GM10248 (cell line): ENCODE results near the gene LONRF3.
A peak's percentile ranks its signal among the peaks of the same experiment; 100 is the strongest.
"Not testable (repeated sequence)": the region's sequence is repeated elsewhere in the genome, so short reads cannot be mapped to it uniquely, and the experiment has no call there.

ENCODE experiments used
- CTCF ChIA-PET: fragments of 300-600 bp; sonication (Branson Sonifier 250); formaldehyde crosslinking; extraction: SDS; loops from one replicate; lab custom pipeline; 2021; ENCODE audit warnings: antibody characterized with exemption; lab: Yijun Ruan, JAX
- POLR2A ChIA-PET: fragments of 350-650 bp; sonication (Branson Sonifier 250); formaldehyde crosslinking; extraction: SDS; loops from one replicate; lab custom pipeline; 2020; ENCODE audit warnings: antibody characterized with exemption; lab: Yijun Ruan, JAX
- DNase-seq: peaks from one replicate; pipeline ENCODE4 v3.0.0; 2012; ENCODE audit errors: extremely low spot score
- CTCF ChIP-seq: IDR thresholded peaks from 2 replicates; pipeline ENCODE4 v1.5.1; 2012; ENCODE audit warnings: mild to moderate bottlenecking, low read depth; ENCODE audit errors: extremely low read depth, missing control alignments, control extremely low read depth

The LONRF3 gene

GRCh38 chrX:119013164-119013563 is 38.7 kb downstream of the LONRF3 start:
- no peak for TF ChIP-seq CTCF
- DNase-seq: no peak
- POLR2A ChIA-PET: no interaction called here
- CTCF ChIA-PET: no interaction called here

GRCh38 chrX:119015407-119016237 is 41.2 kb downstream of the LONRF3 start:
- no peak for TF ChIP-seq CTCF
- POLR2A ChIA-PET: interaction anchor here (0.6 kb wide), 1 partner anchor 172 kb away, joined by 7 read pairs; no protein-coding TSS in a partner anchor
- peak; percentile 29 for DNase-seq
- CTCF ChIA-PET: interaction anchor here (2.3 kb wide), 1 partner anchor 10 kb away, joined by 14 read pairs; no protein-coding TSS in a partner anchor

DNA sequence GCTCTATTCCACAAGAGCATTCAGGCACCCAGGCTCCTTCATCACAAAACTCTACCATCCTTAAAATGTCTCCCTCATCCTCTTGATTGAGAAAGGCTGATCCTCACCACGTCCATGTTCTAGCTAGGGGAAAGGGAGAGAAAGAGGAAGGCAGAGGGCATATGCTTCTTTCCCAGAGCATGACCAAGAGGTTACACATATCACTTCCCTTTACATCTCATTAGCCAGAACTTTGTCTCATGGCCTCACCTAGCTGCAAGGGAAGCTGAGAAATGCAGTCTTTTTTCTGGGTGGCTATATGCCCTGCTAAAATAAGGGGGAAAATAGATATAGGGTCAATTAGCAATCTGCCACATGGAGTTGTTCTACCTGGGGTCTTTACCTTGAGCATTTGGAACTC is 42.7 kb downstream of the LONRF3 start:
- DNase-seq: no peak
- POLR2A ChIA-PET: no interaction called here
- CTCF ChIA-PET: no interaction called here
- TF ChIP-seq CTCF: no peak

GRCh38 chrX:119025900-119026299 is 51.5 kb downstream of the LONRF3 start:
- POLR2A ChIA-PET: no interaction called here
- TF ChIP-seq CTCF: no peak
- CTCF ChIA-PET: interaction anchor here (0.8 to 1.4 kb wide), 2 partner anchors 12 to 40 kb away, joined by 3 read pairs; no protein-coding TSS in a partner anchor
- no peak for DNase-seq

DNA sequence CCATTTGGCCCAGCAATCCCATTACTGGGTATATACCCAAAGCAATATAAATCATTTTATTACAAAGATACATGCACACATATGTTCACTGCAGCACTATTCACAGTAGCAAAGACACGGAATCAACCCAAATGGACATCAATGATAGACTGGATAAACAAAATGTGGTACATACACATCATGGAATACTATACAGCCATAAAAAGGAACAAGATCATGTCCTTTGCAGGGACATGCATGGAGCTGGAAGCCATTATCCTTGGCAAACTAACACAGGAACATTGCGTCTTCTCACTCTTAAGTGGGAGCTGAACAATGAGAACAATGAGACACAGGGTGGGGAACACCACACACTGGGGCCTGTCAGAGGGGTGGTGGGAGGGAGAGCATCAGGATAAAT is 51.9 kb downstream of the LONRF3 start:
- CTCF ChIA-PET: interaction anchor here (1.4 kb wide), 1 partner anchor 12 kb away, joined by 3 read pairs; no protein-coding TSS in a partner anchor
- DNase-seq, POLR2A ChIA-PET: not testable (repeated sequence)

DNA sequence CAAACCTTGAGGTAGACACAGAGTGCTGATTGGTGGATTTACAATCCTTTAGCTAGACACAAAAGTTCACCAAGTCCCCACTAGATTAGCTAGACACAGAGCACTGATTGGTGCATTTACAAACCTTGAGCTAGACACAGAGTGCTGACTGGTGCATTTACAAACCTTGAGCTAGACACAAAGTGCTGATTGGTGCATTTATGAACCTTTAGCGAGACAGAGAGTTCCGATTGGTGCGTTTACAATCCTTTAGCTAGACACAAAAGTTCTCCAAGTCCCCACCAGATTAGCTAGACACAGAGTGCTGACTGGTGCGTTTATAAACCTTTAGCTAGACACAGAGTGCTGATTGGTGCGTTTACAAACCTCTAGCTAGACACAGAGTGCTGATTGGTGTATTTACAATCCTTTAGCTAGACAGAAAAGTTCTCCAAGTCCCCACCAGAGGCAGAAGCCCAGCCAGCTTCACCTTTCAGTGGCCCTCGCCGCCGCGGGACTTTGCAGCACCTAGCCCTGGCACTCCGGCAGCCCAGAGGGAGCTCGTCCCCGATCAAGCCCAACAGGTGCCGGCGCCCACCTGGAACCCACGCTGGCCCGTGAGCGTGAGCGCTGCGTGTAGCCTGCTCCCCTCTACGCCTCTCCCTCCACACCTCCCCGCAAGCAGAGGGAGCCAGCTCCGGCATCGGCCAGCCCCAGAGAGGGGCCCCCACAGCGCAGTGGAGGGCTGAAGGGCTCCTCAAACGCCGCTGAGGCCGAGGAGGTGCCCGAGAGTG is 53.7 kb downstream of the LONRF3 start:
- POLR2A ChIA-PET, DNase-seq: not testable (repeated sequence)
- CTCF ChIA-PET: interaction anchor here (2.5 kb wide), 1 partner anchor 19 kb away, joined by 6 read pairs; no protein-coding TSS in a partner anchor

DNA sequence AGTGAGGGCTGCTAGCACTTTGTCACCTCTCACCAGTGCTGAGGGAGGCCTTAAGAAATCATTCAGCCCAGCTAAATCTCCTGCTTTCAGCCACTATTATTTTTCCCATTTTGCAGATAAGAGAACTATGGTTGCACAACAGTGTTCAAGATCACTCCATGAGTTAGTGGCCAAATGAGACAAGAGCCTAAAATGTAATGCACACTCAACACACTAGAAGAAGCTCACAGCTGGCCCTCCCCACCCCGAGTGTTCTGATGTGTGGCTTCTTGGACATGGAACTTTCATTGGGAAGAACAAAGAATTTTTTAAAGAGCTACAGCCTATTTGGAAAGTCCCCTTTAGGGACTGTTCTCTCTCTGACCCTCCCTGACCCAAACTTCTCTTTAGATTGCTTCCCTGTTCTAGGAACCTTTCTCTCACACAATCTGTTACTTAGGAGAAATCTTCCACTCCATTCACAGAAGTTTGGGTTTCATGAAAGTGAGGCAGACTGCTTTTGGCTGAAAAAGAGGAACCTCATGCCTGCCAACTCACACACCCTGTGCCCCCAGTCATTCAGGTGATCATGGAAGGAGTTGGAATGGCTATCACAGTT is 54.4 kb downstream of the LONRF3 start:
- CTCF ChIA-PET: interaction anchor here (2.5 kb wide), 1 partner anchor 20 kb away, joined by 6 read pairs; no protein-coding TSS in a partner anchor
- POLR2A ChIA-PET: no interaction called here
- DNase-seq: no peak
- no peak for TF ChIP-seq CTCF

GRCh38 chrX:119029656-119030055 is 55.2 kb downstream of the LONRF3 start:
- CTCF ChIA-PET: interaction anchor here (2.5 kb wide), 1 partner anchor 20 kb away, joined by 6 read pairs; no protein-coding TSS in a partner anchor
- DNase-seq, POLR2A ChIA-PET: not testable (repeated sequence)
